HepG2 (cell line): ENCODE results near the gene SLC29A3. TPM values are rescaled to one million over a fixed set of nuclear protein-coding genes. Genes with fewer than 3 reads are reported as not detected.

Experiments used
- DNMT3B ChIP-seq: conservative IDR thresholded peaks from 2 replicates; pipeline ENCODE4 v1.6.1; 2016; ENCODE audit warnings: missing biosample characterization, control low read depth
- E2F5 ChIP-seq: sonication (generic); formaldehyde crosslinking; conservative IDR thresholded peaks from 2 replicates; pipeline ENCODE4 v1.4.0; 2020; ENCODE audit warnings: missing genetic modification reagents
- EED ChIP-seq: sonication (generic); formaldehyde crosslinking; IDR thresholded peaks from 2 replicates; pipeline ENCODE4 v1.5.0; 2020; ENCODE audit warnings: mild to moderate bottlenecking, missing genetic modification reagents
- FOXA1 ChIP-seq, 2 experiments: fragments of 450-650 bp in 1 of 2; sonication (generic) in 1 of 2; formaldehyde crosslinking in 1 of 2; IDR thresholded peaks; 2 replicates each; pipeline versions ENCODE4 v1.4.0 to v1.6.1; 2016 to 2020; ENCODE audit warnings: missing genetic modification reagents in 1 of 2
- FOXA3 ChIP-seq: IDR thresholded peaks from 2 replicates; pipeline ENCODE4 v1.6.1; 2016; ENCODE audit warnings: missing genetic modification reagents, missing compliant biosample characterization
- FOXM1 ChIP-seq: sonication (generic); formaldehyde crosslinking; IDR thresholded peaks from 2 replicates; pipeline ENCODE4 v1.5.0; 2020; ENCODE audit warnings: missing genetic modification reagents
- GTF3A ChIP-seq: sonication (generic); formaldehyde crosslinking; conservative IDR thresholded peaks from 2 replicates; pipeline ENCODE4 v1.4.0; 2020; ENCODE audit warnings: mild to moderate bottlenecking, missing genetic modification reagents
- HMGXB4 ChIP-seq, 2 experiments: sonication (generic) in 1 of 2; formaldehyde crosslinking in 1 of 2; IDR thresholded peaks; 2 replicates each; pipeline versions ENCODE4 v1.4.0 to v1.6.1; 2018 to 2020; ENCODE audit warnings: missing genetic modification reagents in 2 of 2, borderline replicate concordance in 1 of 2, low read depth in 1 of 2, mild to moderate bottlenecking in 1 of 2, missing biosample characterization in 1 of 2
- KDM5B ChIP-seq: sonication (generic); formaldehyde crosslinking; IDR thresholded peaks from 2 replicates; pipeline ENCODE4 v1.4.0; 2020; ENCODE audit warnings: missing genetic modification reagents, mild to moderate bottlenecking, borderline replicate concordance
- MED1 ChIP-seq: sonication (generic); formaldehyde crosslinking; IDR thresholded peaks from 2 replicates; pipeline ENCODE4 v1.4.0; 2020; ENCODE audit warnings: missing genetic modification reagents
- MED8 ChIP-seq: sonication (generic); formaldehyde crosslinking; IDR thresholded peaks from 2 replicates; pipeline ENCODE4 v1.8.1; 2023; ENCODE audit warnings: mild to moderate bottlenecking, missing genetic modification reagents; ENCODE audit not compliant: insufficient replicate concordance
- NFATC3 ChIP-seq: sonication (generic); formaldehyde crosslinking; IDR thresholded peaks from 2 replicates; pipeline ENCODE4 v1.5.1; 2020; ENCODE audit warnings: mild to moderate bottlenecking, missing genetic modification reagents
- NFYC ChIP-seq: IDR thresholded peaks from 2 replicates; pipeline ENCODE4 v1.6.1; 2016; ENCODE audit warnings: missing genetic modification reagents, missing compliant biosample characterization
- NKX3-1 ChIP-seq: sonication (generic); formaldehyde crosslinking; IDR thresholded peaks from 2 replicates; pipeline ENCODE4 v1.5.0; 2020; ENCODE audit warnings: missing genetic modification reagents
- NR2F6 ChIP-seq, 2 experiments: IDR thresholded peaks; 2 replicates each; pipeline ENCODE4 v1.6.1; 2016; ENCODE audit warnings: antibody characterized with exemption in 1 of 2, mild to moderate bottlenecking in 1 of 2
- SIN3A ChIP-seq: IDR thresholded peaks from 2 replicates; pipeline ENCODE4 v1.6.1; 2011; ENCODE audit warnings: low read depth, mild to moderate bottlenecking, control low read depth, low read length, borderline replicate concordance
- STAG1 ChIP-seq: sonication (generic); formaldehyde crosslinking; IDR thresholded peaks from 2 replicates; pipeline ENCODE4 v1.4.0; 2020; ENCODE audit warnings: missing genetic modification reagents
- TRAFD1 ChIP-seq: sonication (generic); formaldehyde crosslinking; IDR thresholded peaks from 2 replicates; pipeline ENCODE4 v1.5.1; 2020; ENCODE audit warnings: missing genetic modification reagents, mild to moderate bottlenecking, borderline replicate concordance
- ZBTB21 ChIP-seq: sonication (generic); formaldehyde crosslinking; IDR thresholded peaks from 2 replicates; pipeline ENCODE4 v1.4.0; 2020; ENCODE audit warnings: missing genetic modification reagents
- ZBTB7B ChIP-seq: sonication (generic); formaldehyde crosslinking; IDR thresholded peaks from 2 replicates; pipeline ENCODE4 v1.4.0; 2020; ENCODE audit warnings: missing genetic modification reagents
- ZNF205 ChIP-seq: IDR thresholded peaks from 2 replicates; pipeline ENCODE4 v1.6.1; 2018; ENCODE audit warnings: missing biosample characterization, missing genetic modification reagents
- ZNF24 ChIP-seq: fragments of 450-650 bp; IDR thresholded peaks from 2 replicates; pipeline ENCODE4 v1.6.1; 2017; ENCODE audit warnings: antibody characterized with exemption, mild to moderate bottlenecking
- ZNF263 ChIP-seq: sonication (generic); formaldehyde crosslinking; IDR thresholded peaks from 2 replicates; pipeline ENCODE4 v1.4.0; 2020; ENCODE audit warnings: missing genetic modification reagents
- ZNF292 ChIP-seq: sonication (generic); formaldehyde crosslinking; IDR thresholded peaks from 2 replicates; pipeline ENCODE4 v1.8.1; 2022; ENCODE audit warnings: mild to moderate bottlenecking, low read depth, missing genetic modification reagents, borderline replicate concordance
- ZNF33A ChIP-seq: sonication (generic); formaldehyde crosslinking; IDR thresholded peaks from 2 replicates; pipeline ENCODE4 v1.5.1; 2020; ENCODE audit warnings: missing genetic modification reagents, mild to moderate bottlenecking, moderate library complexity, borderline replicate concordance
- ZNF354B ChIP-seq: sonication (generic); formaldehyde crosslinking; IDR thresholded peaks from 2 replicates; pipeline ENCODE4 v1.8.0; 2022; ENCODE audit warnings: mild to moderate bottlenecking, missing genetic modification reagents
- ZNF776 ChIP-seq: sonication (generic); formaldehyde crosslinking; IDR thresholded peaks from 2 replicates; pipeline ENCODE4 v1.4.0; 2020; ENCODE audit warnings: mild to moderate bottlenecking, missing genetic modification reagents
- ZNF891 ChIP-seq: sonication (generic); formaldehyde crosslinking; IDR thresholded peaks from 2 replicates; pipeline ENCODE4 v1.5.0; 2020; ENCODE audit warnings: mild to moderate bottlenecking, missing genetic modification reagents
- polyA plus RNA-seq, 8 experiments: library from polyadenylated mRNA; depleted of rRNA in 3 of 8; stranded (reverse) in 7 of 8; unstranded in 1 of 8; fragments of >200 nt; fragmentation: Illumina TruSeq in 4 of 8; extraction: Trizol in 4 of 8; gene quantifications; 2 replicates each; pipeline versions ENCODE4 v1.2.1 to v1.2.3, GENCODE V29; 2011 to 2016; ENCODE audit warnings: low read depth in 4 of 8, missing spikeins in 1 of 8, mixed read lengths in 1 of 8; ENCODE audit not compliant: insufficient read depth in 1 of 8
- total RNA-seq, 5 experiments: library from RNA; depleted of rRNA; stranded (reverse); fragments of >200 nt; fragmentation: Illumina TruSeq; extraction: Trizol; gene quantifications; 2 replicates each; pipeline ENCODE4 v1.2.3, GENCODE V29; 2016; ENCODE audit warnings: low read depth in 1 of 5

SLC29A3 gene
- total and polyA plus RNA-seq, 2 of the 13 experiments (the other 11 are each of a cell fraction or from before 2014, with no cell fraction given) = 8.6 to 11.8 TPM

- TF ChIP-seq ZNF292 (CRISPR knock-in tag) (no peak), GTF3A (CRISPR knock-in tag) (no peak), NFYC (CRISPR knock-in tag) (no peak), NKX3-1 (CRISPR knock-in tag) (no peak), ZBTB7B (CRISPR knock-in tag) (peak; percentile 47), ZNF354B (no peak), ZNF776 (no peak; the same call in 1 of the 2 replicates), HMGXB4 (CRISPR knock-in tag; IDR thresholded peaks at IDR 0.05; ENCODE audit: borderline replicate concordance in 1 of 2, low read depth in 1 of 2) (peak; percentile 89 to 96), SIN3A (peak; percentile 84; the same call in 1 of the 2 replicates), ZNF33A (CRISPR knock-in tag) (no peak), DNMT3B (CRISPR knock-in tag) (no peak), EED (no peak), TRAFD1 (CRISPR knock-in tag) (no peak), ZNF891 (CRISPR knock-in tag) (no peak), MED1 (CRISPR knock-in tag) (no peak), KDM5B (CRISPR knock-in tag) (peak; percentile 48; the same call in 1 of the 2 replicates), FOXA1 (IDR thresholded peaks at IDR 0.05) (no peak), FOXA1 (CRISPR knock-in tag; IDR thresholded peaks at IDR 0.05) (peak; percentile 91), ZBTB21 (no peak), MED8 (CRISPR knock-in tag) (no peak), ZNF205 (CRISPR knock-in tag) (no peak), NFATC3 (CRISPR knock-in tag) (no peak), FOXA3 (CRISPR knock-in tag) (peak; percentile 86), FOXM1 (CRISPR knock-in tag) (no peak), NR2F6 (IDR thresholded peaks at IDR 0.05) (no peak), NR2F6 (CRISPR knock-in tag; IDR thresholded peaks at IDR 0.05) (peak; percentile 56; the same call in 1 of the 2 replicates), STAG1 (CRISPR knock-in tag) (peak; percentile 87), E2F5 (no peak), ZNF263 (peak; percentile 43), ZNF24 (0 out of 2 replicates have a peak, but pooled peaks have one; percentile 14)
These were observed at the start of gene SLC29A3 (continued) for GRCh38 chr10:71319042-71319799.
